Stomach smooth muscle (tissue), 2 donors: ENCODE results near the gene F2RL3.

Experiments
- H3K27ac ChIP-seq: one replicate; pipeline ENCODE4 v1.7.0; 2013; ENCODE audit warnings: mild to moderate bottlenecking, low read length, inconsistent platforms
- H3K27me3 ChIP-seq, 2 donors: one replicate each; pipeline ENCODE4 v1.7.0; 2013; ENCODE audit warnings: low read length in 2 of 2; ENCODE audit not compliant: insufficient read depth in 2 of 2, control insufficient read depth in 1 of 2
- H3K36me3 ChIP-seq, 2 donors: one replicate each; pipeline ENCODE4 v1.7.0; 2013; ENCODE audit warnings: low read length in 2 of 2; ENCODE audit not compliant: control insufficient read depth in 2 of 2, insufficient read depth in 2 of 2
- H3K4me1 ChIP-seq: one replicate; pipeline ENCODE4 v1.7.0; 2013; ENCODE audit warnings: low read length; ENCODE audit not compliant: control insufficient read depth, insufficient read depth
- H3K4me3 ChIP-seq, 2 donors: one replicate each; pipeline ENCODE4 v1.7.0; 2013; ENCODE audit warnings: low read length in 2 of 2
- H3K9ac ChIP-seq, 2 donors: one replicate each; pipeline ENCODE4 v1.7.0; 2013; ENCODE audit warnings: low read length in 2 of 2, mild to moderate bottlenecking in 1 of 2
- H3K9me3 ChIP-seq, 2 donors: one replicate each; pipeline ENCODE4 v1.7.0; 2013; ENCODE audit warnings: low read length in 2 of 2; ENCODE audit not compliant: control insufficient read depth in 2 of 2
- donor health status: healthy.
- donor health status: Pancreatic carcinoma.

Gene F2RL3

GRCh38 chr19:16887353-16888265, 1.2 kb upstream of the F2RL3 start:
- Histone ChIP-seq H3K9me3 (peaks cover 0 to 2% of the 10 kb centered on the region in 2 donors), H3K9ac (no peak overlapping the region), H3K4me1 (peaks cover 11% of the 10 kb centered on the region), H3K27ac (no peak overlapping the region), H3K27me3 (peaks cover 8 to 13% of the 10 kb centered on the region in 2 donors), H3K36me3 (no peaks in the 10 kb centered on the region), H3K4me3 (no peak overlapping the region)

DNA sequence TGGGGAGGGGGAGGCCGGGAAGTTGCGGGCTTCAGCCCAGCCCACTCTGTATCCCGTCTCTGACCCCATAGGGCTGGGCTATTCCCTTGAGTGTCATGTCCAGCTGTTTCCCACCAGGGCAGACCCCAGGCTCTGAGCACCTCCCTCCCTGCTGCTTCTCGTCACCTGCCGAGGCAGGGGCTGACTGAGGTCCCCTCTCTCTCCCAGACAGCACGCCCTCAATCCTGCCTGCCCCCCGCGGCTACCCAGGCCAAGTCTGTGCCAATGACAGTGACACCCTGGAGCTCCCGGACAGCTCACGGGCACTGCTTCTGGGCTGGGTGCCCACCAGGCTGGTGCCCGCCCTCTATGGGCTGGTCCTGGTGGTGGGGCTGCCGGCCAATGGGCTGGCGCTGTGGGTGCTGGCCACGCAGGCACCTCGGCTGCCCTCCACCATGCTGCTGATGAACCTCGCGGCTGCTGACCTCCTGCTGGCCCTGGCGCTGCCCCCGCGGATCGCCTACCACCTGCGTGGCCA, 625 bp downstream of the F2RL3 start:
- no peak overlapping the region for H3K27ac ChIP-seq
- H3K9ac ChIP-seq, result no peak overlapping the region
- no peaks in the 10 kb centered on the region for H3K36me3 ChIP-seq
- peaks cover 8 to 21% of the 10 kb centered on the region in 2 donors for H3K27me3 ChIP-seq
- no peak overlapping the region for H3K4me3 ChIP-seq
- no peaks in the 10 kb centered on the region for H3K9me3 ChIP-seq
- peaks cover 11% of the 10 kb centered on the region for H3K4me1 ChIP-seq

DNA sequence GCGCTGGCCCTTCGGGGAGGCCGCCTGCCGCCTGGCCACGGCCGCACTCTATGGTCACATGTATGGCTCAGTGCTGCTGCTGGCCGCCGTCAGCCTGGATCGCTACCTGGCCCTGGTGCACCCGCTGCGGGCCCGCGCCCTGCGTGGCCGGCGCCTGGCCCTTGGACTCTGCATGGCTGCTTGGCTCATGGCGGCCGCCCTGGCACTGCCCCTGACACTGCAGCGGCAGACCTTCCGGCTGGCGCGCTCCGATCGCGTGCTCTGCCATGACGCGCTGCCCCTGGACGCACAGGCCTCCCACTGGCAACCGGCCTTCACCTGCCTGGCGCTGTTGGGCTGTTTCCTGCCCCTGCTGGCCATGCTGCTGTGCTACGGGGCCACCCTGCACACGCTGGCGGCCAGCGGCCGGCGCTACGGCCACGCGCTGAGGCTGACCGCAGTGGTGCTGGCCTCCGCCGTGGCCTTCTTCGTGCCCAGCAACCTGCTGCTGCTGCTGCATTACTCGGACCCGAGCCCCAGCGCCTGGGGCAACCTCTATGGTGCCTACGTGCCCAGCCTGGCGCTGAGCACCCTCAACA, 1.2 kb downstream of the F2RL3 start:
- H3K36me3 ChIP-seq, result no peaks in the 10 kb centered on the region
- H3K27ac ChIP-seq, result no peak overlapping the region
- H3K9ac ChIP-seq, result no peak overlapping the region
- H3K9me3 ChIP-seq, result no peaks in the 10 kb centered on the region
- peaks cover 8 to 21% of the 10 kb centered on the region in 2 donors for H3K27me3 ChIP-seq
- H3K4me3 ChIP-seq, result no peak overlapping the region
- peaks cover 11% of the 10 kb centered on the region for H3K4me1 ChIP-seq

- Histone ChIP-seq H3K27ac (no peak overlapping the region), H3K9me3 (no peaks in the 10 kb centered on the region), H3K4me3 (no peak overlapping the region), H3K4me1 (peaks cover 11% of the 10 kb centered on the region), H3K27me3 (peaks cover 8 to 25% of the 10 kb centered on the region in 2 donors), H3K36me3 (no peaks in the 10 kb centered on the region), H3K9ac (no peak overlapping the region)
Measured at GRCh38 chr19:16890461-16891184, 1.8 kb downstream of the F2RL3 start.

- Histone ChIP-seq H3K4me3 (no peak overlapping the region), H3K9me3 (no peaks in the 10 kb centered on the region), H3K4me1 (peaks cover 18% of the 10 kb centered on the region), H3K27me3 (peaks cover 8 to 30% of the 10 kb centered on the region in 2 donors), H3K27ac (no peak overlapping the region), H3K36me3 (no peaks in the 10 kb centered on the region), H3K9ac (no peak overlapping the region)
Measured at GRCh38 chr19:16891696-16892382, 3.0 kb downstream of the F2RL3 start.

GRCh38 chr19:16892436-16892835, 3.6 kb downstream of the F2RL3 start:
- no peak overlapping the region for H3K4me3 ChIP-seq
- H3K4me1 ChIP-seq, result peaks cover 17% of the 10 kb centered on the region
- H3K27me3 ChIP-seq, result peaks cover 8 to 31% of the 10 kb centered on the region in 2 donors
- no peaks in the 10 kb centered on the region for H3K36me3 ChIP-seq
- H3K9me3 ChIP-seq, result no peaks in the 10 kb centered on the region
- H3K9ac ChIP-seq, result no peak overlapping the region
- H3K27ac ChIP-seq, result no peak overlapping the region

- Histone ChIP-seq H3K27me3 (peaks cover 5 to 31% of the 10 kb centered on the region in 2 donors), H3K27ac (no peak overlapping the region), H3K9ac (no peak overlapping the region), H3K4me1 (peaks cover 21% of the 10 kb centered on the region), H3K9me3 (no peaks in the 10 kb centered on the region), H3K36me3 (no peaks in the 10 kb centered on the region), H3K4me3 (no peak overlapping the region)
Measured at GRCh38 chr19:16892868-16893685, 4.3 kb downstream of the F2RL3 start.

DNA sequence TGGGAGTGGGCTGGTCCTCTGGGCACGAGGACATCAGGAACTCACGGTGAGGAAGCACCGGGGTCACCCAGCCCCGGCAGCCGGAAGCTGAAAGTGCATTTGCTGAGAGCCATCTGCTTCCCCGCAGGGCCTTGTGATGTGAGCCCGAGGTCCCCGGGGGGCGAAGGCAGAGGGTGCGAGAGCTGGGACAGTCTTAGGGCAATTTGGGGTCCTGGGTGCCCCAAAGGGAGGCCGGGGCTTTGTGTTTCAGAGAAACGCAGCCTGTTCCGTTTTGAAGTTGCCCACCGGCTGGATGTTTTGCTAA, 4.8 kb downstream of the F2RL3 start:
- H3K9ac ChIP-seq, result no peak overlapping the region
- H3K4me1 ChIP-seq, result peaks cover 21% of the 10 kb centered on the region
- H3K9me3 ChIP-seq, result no peaks in the 10 kb centered on the region
- H3K36me3 ChIP-seq, result no peaks in the 10 kb centered on the region
- H3K27me3 ChIP-seq, result peaks cover 4 to 29% of the 10 kb centered on the region in 2 donors
- H3K4me3 ChIP-seq, result no peak overlapping the region
- no peak overlapping the region for H3K27ac ChIP-seq

GRCh38 chr19:16894080-16894479, 5.3 kb downstream of the F2RL3 start:
- H3K4me3 ChIP-seq, result no peak overlapping the region
- H3K4me1 ChIP-seq, result peaks cover 17% of the 10 kb centered on the region
- peaks cover 0 to 26% of the 10 kb centered on the region in 2 donors for H3K27me3 ChIP-seq
- no peak overlapping the region for H3K9ac ChIP-seq
- no peak overlapping the region for H3K27ac ChIP-seq
- no peaks in the 10 kb centered on the region for H3K36me3 ChIP-seq
- no peaks in the 10 kb centered on the region for H3K9me3 ChIP-seq
